HepG2 (cell line): ENCODE results near the gene ZNF217. TPM values are rescaled to one million over a fixed set of nuclear protein-coding genes. Genes with fewer than 3 reads are reported as not detected.
A peak's percentile ranks its signal among the peaks of the same experiment; 100 is the strongest.

Source experiments
- BORCS8-MEF2B ChIP-seq: sonication (generic); formaldehyde crosslinking; IDR thresholded peaks from 2 replicates; pipeline ENCODE4 v1.8.0; 2022; ENCODE audit warnings: mild to moderate bottlenecking, missing genetic modification reagents
- CENPX ChIP-seq: sonication (generic); formaldehyde crosslinking; IDR thresholded peaks from 2 replicates; pipeline ENCODE4 v1.9.0; 2021; ENCODE audit warnings: mild to moderate bottlenecking, missing genetic modification reagents, moderate library complexity
- EEA1 ChIP-seq: sonication (generic); formaldehyde crosslinking; IDR thresholded peaks from 2 replicates; pipeline ENCODE4 v1.5.1; 2020; ENCODE audit warnings: mild to moderate bottlenecking, missing genetic modification reagents, borderline replicate concordance
- EP300 ChIP-seq, 3 experiments: sonication (generic) in 1 of 3; formaldehyde crosslinking in 1 of 3; IDR thresholded peaks; 2 replicates each; pipeline versions ENCODE4 v1.5.1 to v1.6.1; 2011 to 2020; ENCODE audit warnings: low read depth in 2 of 3, low read length in 2 of 3, borderline replicate concordance in 1 of 3, improper control_type of control experiment in 1 of 3, mild to moderate bottlenecking in 1 of 3, missing genetic modification reagents in 1 of 3, moderate library complexity in 1 of 3
- FOSL2 ChIP-seq: sonication (generic); formaldehyde crosslinking; IDR thresholded peaks from 2 replicates; pipeline ENCODE4 v1.4.0; 2020; ENCODE audit warnings: missing genetic modification reagents
- FOXO1 ChIP-seq: sonication (generic); formaldehyde crosslinking; IDR thresholded peaks from 2 replicates; pipeline ENCODE4 v1.4.0; 2020; ENCODE audit warnings: missing genetic modification reagents
- NFE2L2 ChIP-seq: fragments of 150-350 bp; IDR thresholded peaks from 2 replicates; pipeline ENCODE4 v1.6.1; 2014; ENCODE audit warnings: low read length
- PLSCR1 ChIP-seq: sonication (generic); formaldehyde crosslinking; IDR thresholded peaks from 2 replicates; pipeline ENCODE4 v1.5.0; 2020; ENCODE audit warnings: missing genetic modification reagents, mild to moderate bottlenecking, borderline replicate concordance
- RORA ChIP-seq: sonication (generic); formaldehyde crosslinking; IDR thresholded peaks from 2 replicates; pipeline ENCODE4 v1.5.0; 2020; ENCODE audit warnings: mild to moderate bottlenecking, missing genetic modification reagents, moderate library complexity
- TP53 ChIP-seq: sonication (generic); formaldehyde crosslinking; conservative IDR thresholded peaks from 2 replicates; pipeline ENCODE4 v1.4.0; 2020; ENCODE audit warnings: missing genetic modification reagents
- ZBTB10 ChIP-seq: sonication (generic); formaldehyde crosslinking; IDR thresholded peaks from 2 replicates; pipeline ENCODE4 v1.4.0; 2020; ENCODE audit warnings: missing genetic modification reagents, borderline replicate concordance
- ZFAT ChIP-seq: sonication (generic); formaldehyde crosslinking; conservative IDR thresholded peaks from 2 replicates; pipeline ENCODE4 v1.8.1; 2023; ENCODE audit warnings: missing genetic modification reagents, inconsistent platforms
- ZFP36 ChIP-seq: fragments of 150-350 bp; IDR thresholded peaks from 2 replicates; pipeline ENCODE4 v1.6.1; 2018; ENCODE audit warnings: borderline replicate concordance, low read length, low read depth; ENCODE audit not compliant: partially characterized antibody
- ZNF362 ChIP-seq: sonication (generic); formaldehyde crosslinking; IDR thresholded peaks from 2 replicates; pipeline ENCODE4 v1.4.0; 2020; ENCODE audit warnings: missing genetic modification reagents, mild to moderate bottlenecking, borderline replicate concordance
- ZNF552 ChIP-seq: sonication (generic); formaldehyde crosslinking; IDR thresholded peaks from 2 replicates; pipeline ENCODE4 v1.9.0; 2022; ENCODE audit warnings: missing genetic modification reagents, mild to moderate bottlenecking, borderline replicate concordance
- ZNF691 ChIP-seq: sonication (generic); formaldehyde crosslinking; IDR thresholded peaks from 2 replicates; pipeline ENCODE4 v1.4.0; 2020; ENCODE audit warnings: missing genetic modification reagents, low read depth, mild to moderate bottlenecking, borderline replicate concordance
- ZNF776 ChIP-seq: sonication (generic); formaldehyde crosslinking; IDR thresholded peaks from 2 replicates; pipeline ENCODE4 v1.4.0; 2020; ENCODE audit warnings: mild to moderate bottlenecking, missing genetic modification reagents
- polyA plus RNA-seq, 8 experiments: library from polyadenylated mRNA; depleted of rRNA in 3 of 8; stranded (reverse) in 7 of 8; unstranded in 1 of 8; fragments of >200 nt; fragmentation: Illumina TruSeq in 4 of 8; extraction: Trizol in 4 of 8; gene quantifications; 2 replicates each; pipeline versions ENCODE4 v1.2.1 to v1.2.3, GENCODE V29; 2011 to 2016; ENCODE audit warnings: low read depth in 4 of 8, missing spikeins in 1 of 8, mixed read lengths in 1 of 8; ENCODE audit not compliant: insufficient read depth in 1 of 8
- total RNA-seq, 5 experiments: library from RNA; depleted of rRNA; stranded (reverse); fragments of >200 nt; fragmentation: Illumina TruSeq; extraction: Trizol; gene quantifications; 2 replicates each; pipeline ENCODE4 v1.2.3, GENCODE V29; 2016; ENCODE audit warnings: low read depth in 1 of 5
- TF ChIP-seq, protein P1 (sequence below): sonication (generic); formaldehyde crosslinking; IDR thresholded peaks from 2 replicates; pipeline ENCODE4 v1.5.1; 2020; ENCODE audit warnings: missing genetic modification reagents, mild to moderate bottlenecking, borderline replicate concordance

ZNF217 gene
- total and polyA plus RNA-seq, 2 of the 13 experiments (the other 11 are each of a cell fraction or from before 2014, with no cell fraction given): 22.3 to 29.8 TPM

DNA sequence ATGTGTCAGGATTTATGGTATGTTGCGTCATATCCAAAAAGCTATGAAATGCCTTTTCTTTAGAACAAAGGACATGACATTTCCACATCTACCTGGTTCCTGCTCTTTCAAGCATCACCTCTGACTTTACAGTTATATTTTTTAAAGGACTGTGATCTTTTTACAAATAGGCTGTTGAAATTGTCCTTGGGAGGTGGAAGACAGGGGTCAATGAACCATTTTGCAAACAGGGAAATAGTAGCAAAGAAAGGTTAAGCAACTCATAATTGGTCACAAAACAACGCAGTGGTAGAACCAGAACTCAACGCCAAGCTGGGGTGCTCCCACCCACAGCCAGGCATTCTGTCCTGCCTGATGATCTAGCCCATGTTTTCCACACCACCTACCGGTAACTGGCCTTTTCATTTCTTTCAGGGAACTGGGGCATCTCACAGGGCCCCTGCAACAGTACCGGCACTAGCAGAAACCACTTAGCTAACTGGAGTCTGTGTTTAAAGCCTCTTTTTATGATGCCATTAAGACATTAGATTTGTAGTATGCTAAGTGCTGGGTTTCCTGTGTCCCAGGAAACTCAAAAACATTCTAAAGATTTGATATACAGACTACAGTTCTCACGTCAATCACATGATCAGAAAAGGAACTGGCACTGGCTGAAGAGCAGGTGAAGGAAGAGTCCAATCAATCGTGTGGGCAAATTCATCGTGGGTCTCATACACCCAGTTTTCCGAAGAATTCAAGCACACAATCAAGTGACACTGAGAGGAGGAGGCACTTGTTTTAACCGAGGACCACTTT is 13.9 kb downstream of the ZNF217 start (continued):
- peak; percentile 97 to 99 for TF ChIP-seq EP300 (IDR thresholded peaks at IDR 0.05; ENCODE audit: low read depth in 2 of 2, low read length in 2 of 2)
- TF ChIP-seq EP300 (CRISPR knock-in tag; IDR thresholded peaks at IDR 0.05; ENCODE audit: borderline replicate concordance): peak; percentile 99
- TF ChIP-seq FOSL2: peak; percentile 89
- no peak for TF ChIP-seq ZFP36
- 0 out of 2 replicates have a peak, but pooled peaks have one; percentile 12 for TF ChIP-seq NFE2L2
- TF ChIP-seq ZNF362 (CRISPR knock-in tag): peak; percentile 89; the same call in 1 of the 2 replicates
- TF ChIP-seq ZFAT (CRISPR knock-in tag): 0 out of 2 replicates have a peak, but pooled peaks have one; percentile 58
- peak; percentile 98 for TF ChIP-seq FOXO1 (CRISPR knock-in tag)
- 0 out of 2 replicates have a peak, but pooled peaks have one; percentile 48 for TF ChIP-seq ZNF552
- TF ChIP-seq PLSCR1: no peak
- no peak; the same call in 1 of the 2 replicates for TF ChIP-seq TP53 (CRISPR knock-in tag)
- TF ChIP-seq EEA1 (CRISPR knock-in tag): no peak
- TF ChIP-seq ZNF691 (CRISPR knock-in tag): peak; percentile 46; the same call in 1 of the 2 replicates
- no peak; the same call in 1 of the 2 replicates for TF ChIP-seq ZNF776 (CRISPR knock-in tag)
- no peak for TF ChIP-seq CENPX (CRISPR knock-in tag)
- TF ChIP-seq ZBTB10 (CRISPR knock-in tag): peak; percentile 97
- TF ChIP-seq RORA (CRISPR knock-in tag): peak; percentile 48; the same call in 1 of the 2 replicates
- TF ChIP-seq, protein P1, sequence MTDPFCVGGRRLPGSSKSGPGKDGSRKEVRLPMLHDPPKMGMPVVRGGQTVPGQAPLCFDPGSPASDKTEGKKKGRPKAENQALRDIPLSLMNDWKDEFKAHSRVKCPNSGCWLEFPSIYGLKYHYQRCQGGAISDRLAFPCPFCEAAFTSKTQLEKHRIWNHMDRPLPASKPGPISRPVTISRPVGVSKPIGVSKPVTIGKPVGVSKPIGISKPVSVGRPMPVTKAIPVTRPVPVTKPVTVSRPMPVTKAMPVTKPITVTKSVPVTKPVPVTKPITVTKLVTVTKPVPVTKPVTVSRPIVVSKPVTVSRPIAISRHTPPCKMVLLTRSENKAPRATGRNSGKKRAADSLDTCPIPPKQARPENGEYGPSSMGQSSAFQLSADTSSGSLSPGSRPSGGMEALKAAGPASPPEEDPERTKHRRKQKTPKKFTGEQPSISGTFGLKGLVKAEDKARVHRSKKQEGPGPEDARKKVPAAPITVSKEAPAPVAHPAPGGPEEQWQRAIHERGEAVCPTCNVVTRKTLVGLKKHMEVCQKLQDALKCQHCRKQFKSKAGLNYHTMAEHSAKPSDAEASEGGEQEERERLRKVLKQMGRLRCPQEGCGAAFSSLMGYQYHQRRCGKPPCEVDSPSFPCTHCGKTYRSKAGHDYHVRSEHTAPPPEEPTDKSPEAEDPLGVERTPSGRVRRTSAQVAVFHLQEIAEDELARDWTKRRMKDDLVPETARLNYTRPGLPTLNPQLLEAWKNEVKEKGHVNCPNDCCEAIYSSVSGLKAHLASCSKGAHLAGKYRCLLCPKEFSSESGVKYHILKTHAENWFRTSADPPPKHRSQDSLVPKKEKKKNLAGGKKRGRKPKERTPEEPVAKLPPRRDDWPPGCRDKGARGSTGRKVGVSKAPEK: no peak
- peak; percentile 88 for TF ChIP-seq BORCS8-MEF2B (CRISPR knock-in tag)
